ENCODE results near the gene PACRG. TPM values are rescaled to one million over a fixed set of nuclear protein-coding genes. Genes with fewer than 3 reads are reported as not detected.

Gene PACRG
- total RNA-seq, 1 experiment from 2014 or later, result 0.26 TPM

GRCh38 chr6:163328411-163328810 lies 600.6 kb downstream of the PACRG start:
- Mint-ChIP-seq H3K27me3 (ENCODE audit: low read depth) (peaks cover 1% of the 10 kb centered on the region; the same call in 1 of the 2 replicates), H3K4me3 (no peak overlapping the region), H3K27ac (no peak overlapping the region; a peak in 1 of 7 replicates), H3K9me3 (peaks cover 0 to 7% of the 10 kb centered on the region in 2 experiments; a peak in 3 of 5 replicates), H3K36me3 (ENCODE audit: insufficient read depth in 1 of 3, low read depth in 3 of 3) (peaks cover 3 to 10% (median 4%) of the 10 kb centered on the region in 3 experiments; a peak in 4 of 7 replicates), H3K4me1 (peaks cover 18 to 25% of the 10 kb centered on the region in 2 experiments)
- no peaks in the 10 kb centered on the region for H3K79me1 ChIP-seq (ENCODE audit: insufficient read depth, low read depth, low read length, poor library complexity, severe bottlenecking)
- no peak overlapping the region for H3K4me2 ChIP-seq (ENCODE audit: insufficient read depth, insufficient read length, low read length)
- no peak overlapping the region for H2AFZ ChIP-seq (ENCODE audit: low read length)
- no peaks in the 10 kb centered on the region for H4K20me1 ChIP-seq (ENCODE audit: control insufficient read depth, insufficient read depth, insufficient read length)
- no peak overlapping the region for H2BK12ac ChIP-seq (ENCODE audit: insufficient read length, low read depth, low read length)
- H2BK120ac ChIP-seq (ENCODE audit: low read depth, low read length, poor library complexity, severe bottlenecking), result no peak overlapping the region
- no peak overlapping the region for H3T11ph ChIP-seq (ENCODE audit: low read length)
- no peaks in the 10 kb centered on the region for H3K4me1 ChIP-seq (ENCODE audit: insufficient read depth, low read length)
- no peaks in the 10 kb centered on the region for H3K27me3 ChIP-seq (ENCODE audit: insufficient read depth, low read length)
- H2BK15ac ChIP-seq (ENCODE audit: low read depth, low read length), result no peak overlapping the region
- H3K9me3 ChIP-seq (ENCODE audit: control insufficient read depth, low read depth, low read length), result no peaks in the 10 kb centered on the region
- no peak overlapping the region for H3K18ac ChIP-seq (ENCODE audit: insufficient read length, low read depth, low read length)
- H3K27ac ChIP-seq (ENCODE audit: insufficient read length, low read depth, low read length), result no peak overlapping the region
- no peak overlapping the region for H3K23ac ChIP-seq (ENCODE audit: insufficient read length, low read depth, low read length)
- H3K56ac ChIP-seq (ENCODE audit: insufficient read length, low read depth, low read length), result no peak overlapping the region
- H4K91ac ChIP-seq (ENCODE audit: insufficient read length, low read depth, low read length), result no peak overlapping the region
- H4K5ac ChIP-seq (ENCODE audit: insufficient read length, low read depth, low read length), result no peak overlapping the region
- no peak overlapping the region for H3K9ac ChIP-seq (ENCODE audit: extremely low read depth, insufficient read length, low read length)
- H3K23me2 ChIP-seq (ENCODE audit: insufficient read length, low read depth, low read length, poor library complexity, severe bottlenecking), result no peaks in the 10 kb centered on the region
- no CpG with 5 or more reads among the region's 11 CpGs for WGBS (ENCODE audit: extremely low coverage, insufficient read length, low lambda C conversion rate)
- H2BK20ac ChIP-seq (ENCODE audit: low read depth, low read length, poor library complexity, severe bottlenecking), result no peak overlapping the region
- no peak overlapping the region for H2BK5ac ChIP-seq (ENCODE audit: insufficient read length, low read length)
- H3K14ac ChIP-seq (ENCODE audit: insufficient read depth, low read length), result no peak overlapping the region
- H2AK5ac ChIP-seq (ENCODE audit: insufficient read length, low read length), result no peak overlapping the region
- no peak overlapping the region for H4K8ac ChIP-seq (replicated peaks; ENCODE audit: insufficient read length, low read depth, low read length)
- no peak for TF ChIP-seq CTCF (conservative IDR thresholded peaks at IDR 0.05)
- no peak for DNase-seq
- no peaks in the 10 kb centered on the region for H3K79me2 ChIP-seq (ENCODE audit: insufficient read depth, low read length)
- H3K4ac ChIP-seq (ENCODE audit: low read depth, low read length), result no peak overlapping the region
